Dendritic cell treated with granulocyte-macrophage colony-stimulating factor and Interleukin-4, amounts not matched to agents 40 ng/mL and 50 ng/mL, for 4 days (primary cell): ENCODE data around the gene EIF3I.

Experiments used
- H3K27ac Mint-ChIP-seq: one replicate; pipeline ENCODE4 v1.8.0; 2022; ENCODE audit warnings: mild to moderate bottlenecking, mixed read lengths
- H3K27me3 Mint-ChIP-seq: one replicate; pipeline ENCODE4 v1.8.0; 2022; ENCODE audit warnings: mild to moderate bottlenecking, mixed read lengths
- H3K36me3 Mint-ChIP-seq: one replicate; pipeline ENCODE4 v1.8.0; 2022; ENCODE audit warnings: low read depth, mixed read lengths
- H3K4me1 Mint-ChIP-seq: one replicate; pipeline ENCODE4 v1.8.0; 2022; ENCODE audit warnings: low read depth, mixed read lengths
- H3K4me3 Mint-ChIP-seq: one replicate; pipeline ENCODE4 v1.8.0; 2022; ENCODE audit warnings: mild to moderate bottlenecking, moderate library complexity, mixed read lengths
- H3K9me3 Mint-ChIP-seq: one replicate; pipeline ENCODE4 v1.8.0; 2022; ENCODE audit warnings: mixed read lengths
- intact Hi-C: fragments of 100-400 bp; cut with micrococcal nuclease; formaldehyde crosslinking; loops from one replicate; pipeline ENCODE4 v1.15.0; 2022

The EIF3I gene

DNA sequence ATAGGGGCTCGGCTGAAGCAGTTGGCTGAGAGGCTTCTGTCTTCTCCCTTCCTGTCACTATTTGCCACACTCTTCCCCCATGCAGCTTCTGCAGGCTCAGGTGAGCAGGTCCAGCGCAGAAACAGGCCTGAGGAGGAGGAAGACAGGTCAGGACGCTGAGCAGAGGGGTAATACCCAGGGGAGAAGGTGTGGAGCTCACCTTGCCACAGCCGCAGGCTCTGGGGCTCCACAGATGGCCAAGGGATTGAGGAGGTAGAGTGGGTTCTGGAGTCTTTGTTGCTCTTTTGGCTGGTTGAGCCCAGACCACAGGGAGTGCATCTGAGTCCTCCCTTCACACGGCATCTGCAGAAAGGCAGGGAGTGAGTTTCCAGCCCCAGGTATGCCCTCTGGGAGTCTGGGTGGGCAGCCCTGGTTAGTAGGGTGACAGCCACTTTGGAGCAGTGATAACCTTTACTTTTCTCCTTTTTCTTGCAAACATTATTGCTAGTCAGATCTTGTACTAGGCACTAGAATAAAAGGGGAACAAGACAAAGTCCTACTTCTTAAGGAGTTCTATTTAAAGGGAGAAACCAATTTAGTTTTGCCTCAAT is 9.7 kb downstream of the EIF3I start:
- H3K36me3 Mint-ChIP-seq = peaks cover 56% of the 10 kb centered on the region
- H3K27ac Mint-ChIP-seq = no peak overlapping the region
- no peaks in the 10 kb centered on the region for H3K9me3 Mint-ChIP-seq
- H3K4me1 Mint-ChIP-seq = no peaks in the 10 kb centered on the region
- no peaks in the 10 kb centered on the region for H3K27me3 Mint-ChIP-seq
- intact Hi-C loops = no loop called here
- no peak overlapping the region for H3K4me3 Mint-ChIP-seq

DNA sequence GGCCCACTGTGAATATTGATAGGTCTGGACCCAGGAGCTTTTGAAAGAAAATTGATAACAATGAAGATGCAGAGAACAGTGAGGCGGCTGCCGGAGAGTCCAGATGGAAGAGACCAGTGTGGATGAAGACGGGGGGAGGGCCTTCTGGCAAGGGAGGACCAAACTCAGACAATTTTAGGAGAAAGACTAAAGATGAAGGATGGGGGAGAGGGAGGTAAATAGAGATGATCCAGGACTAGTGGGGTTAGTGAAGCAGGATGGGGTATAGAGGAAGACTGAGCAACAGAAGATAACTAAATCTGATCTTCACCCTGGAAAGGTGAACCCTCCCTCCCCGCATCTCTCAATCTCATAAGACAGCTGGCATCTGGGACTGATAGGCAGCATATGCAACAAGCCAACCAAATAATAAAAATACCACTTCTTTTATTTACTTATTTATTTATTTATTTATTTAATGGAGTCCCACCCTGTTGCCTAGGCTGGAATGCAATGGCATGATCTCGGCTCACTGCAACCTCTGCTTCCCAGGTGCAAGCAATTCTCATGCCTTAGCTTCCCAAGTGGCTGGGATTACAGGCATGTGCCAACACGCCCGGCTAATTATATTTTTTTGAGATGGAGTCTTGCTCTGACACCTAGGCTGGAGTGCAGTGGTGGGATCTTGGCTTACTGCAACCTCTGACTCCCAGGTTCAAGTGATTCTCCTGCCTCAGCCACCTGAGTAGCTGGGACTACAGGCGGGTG is 10.5 kb downstream of the EIF3I start:
- Mint-ChIP-seq H3K4me3 (no peak overlapping the region), H3K4me1 (no peaks in the 10 kb centered on the region), H3K36me3 (peaks cover 48% of the 10 kb centered on the region), H3K27me3 (no peaks in the 10 kb centered on the region), H3K27ac (no peak overlapping the region), H3K9me3 (no peaks in the 10 kb centered on the region)
- intact Hi-C loops = no loop called here

GRCh38 chr1:32234792-32235191 is 12.6 kb downstream of the EIF3I start:
- Mint-ChIP-seq H3K9me3 (no peaks in the 10 kb centered on the region), H3K4me1 (no peaks in the 10 kb centered on the region), H3K4me3 (no peak overlapping the region), H3K27ac (no peak overlapping the region), H3K27me3 (peaks cover 9% of the 10 kb centered on the region), H3K36me3 (peaks cover 28% of the 10 kb centered on the region)
- intact Hi-C loops = no loop called here

DNA sequence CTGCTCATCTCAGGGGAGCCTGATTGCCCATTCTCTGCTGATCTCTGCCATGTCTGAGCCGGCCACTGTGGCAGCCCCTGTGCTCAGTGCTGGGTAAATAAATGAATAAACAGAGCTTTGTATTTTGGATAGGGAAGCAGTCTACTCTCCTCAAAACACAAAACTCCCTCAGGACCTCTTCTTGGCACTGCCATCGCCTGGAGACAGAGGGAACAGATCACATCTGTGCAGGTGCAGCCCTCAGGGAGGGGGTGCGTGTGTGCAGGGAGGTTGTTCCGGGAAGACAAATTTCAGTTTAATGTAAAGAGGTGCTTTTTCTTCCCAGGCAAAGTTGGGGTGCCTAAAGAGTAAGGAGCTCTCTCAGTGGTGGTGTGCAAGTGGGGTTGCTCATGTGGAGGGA is 17.1 kb downstream of the EIF3I start:
- H3K27ac Mint-ChIP-seq = peak overlapping the region; percentile 3

DNA sequence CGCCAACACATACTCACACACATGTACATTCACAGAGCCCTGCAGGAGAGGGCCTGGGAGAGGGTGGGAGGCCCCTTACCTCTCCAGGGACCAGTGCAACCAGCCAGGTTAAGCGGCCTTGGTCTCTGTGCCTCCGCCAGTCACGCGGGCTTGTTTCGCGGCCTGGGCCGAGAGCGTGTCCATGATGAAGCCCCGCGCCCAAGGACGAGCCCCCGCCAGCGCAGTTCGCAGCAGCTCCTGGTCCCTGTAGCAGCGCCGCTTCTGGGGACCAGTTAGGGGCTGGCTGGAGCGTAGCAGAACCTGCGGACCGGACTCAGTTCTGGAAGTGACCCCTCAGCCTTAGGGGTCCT is 17.6 kb downstream of the EIF3I start:
- peaks cover 33% of the 10 kb centered on the region for H3K27me3 Mint-ChIP-seq
- H3K36me3 Mint-ChIP-seq = no peaks in the 10 kb centered on the region
- peaks cover 28% of the 10 kb centered on the region for H3K4me1 Mint-ChIP-seq
- H3K4me3 Mint-ChIP-seq = peak overlapping the region; percentile 74
- H3K9me3 Mint-ChIP-seq = no peaks in the 10 kb centered on the region
- no peak overlapping the region for H3K27ac Mint-ChIP-seq
- intact Hi-C loops = loop anchor here (2.0 kb wide), 1 partner anchor 17 kb away; the partner anchor contains the start of genes EIF3I and TMEM234

More for the DNA sequence above, 17.1 kb downstream of the EIF3I start:
- H3K4me3 Mint-ChIP-seq = no peak overlapping the region
- no peaks in the 10 kb centered on the region for H3K9me3 Mint-ChIP-seq
- intact Hi-C loops = no loop called here
- no peaks in the 10 kb centered on the region for H3K36me3 Mint-ChIP-seq
- H3K27me3 Mint-ChIP-seq = peaks cover 33% of the 10 kb centered on the region
- H3K4me1 Mint-ChIP-seq = peaks cover 28% of the 10 kb centered on the region

DNA sequence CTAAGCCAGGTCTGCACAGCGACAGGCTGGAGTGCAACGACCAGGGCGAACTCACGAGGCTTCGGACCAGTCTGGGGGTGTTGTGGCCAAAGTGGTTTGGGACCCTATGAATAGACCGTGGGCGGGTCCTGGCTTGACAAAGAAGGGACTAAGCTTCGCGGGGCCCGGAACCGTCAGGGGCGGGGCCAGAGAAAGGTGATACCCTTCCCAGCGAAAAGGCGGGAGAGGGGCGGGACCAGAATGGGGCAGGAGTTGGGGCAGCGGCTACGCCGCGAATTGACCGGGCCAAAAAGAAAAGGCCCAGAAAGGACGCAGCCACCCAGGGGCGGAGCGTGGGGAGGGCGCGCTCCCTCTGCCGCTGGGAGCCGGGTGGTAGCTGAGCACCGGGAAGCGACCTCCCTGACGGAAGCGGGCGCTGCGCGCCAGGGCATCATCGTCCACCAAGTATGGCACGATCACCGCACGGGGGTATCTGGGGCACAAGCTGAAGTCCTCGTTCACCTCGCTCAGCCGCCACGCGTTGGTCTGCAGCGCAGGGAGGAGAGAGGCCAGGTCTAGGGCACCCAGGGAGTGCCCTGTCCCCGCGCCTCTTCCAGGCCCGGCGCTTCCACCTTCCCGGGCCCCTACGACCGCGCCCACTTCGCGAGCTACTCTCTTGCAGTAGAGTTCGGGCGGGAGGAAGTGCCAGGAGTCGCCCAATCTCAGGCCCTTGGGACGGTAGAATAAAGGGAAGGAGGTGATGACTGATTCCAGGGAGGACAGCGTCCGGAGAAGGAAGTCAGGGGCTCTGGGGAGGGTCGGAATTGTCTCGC is 18.1 kb downstream of the EIF3I start:
- Mint-ChIP-seq H3K27ac (peak overlapping the region; percentile 71), H3K4me3 (peak overlapping the region; percentile 74), H3K4me1 (peaks cover 28% of the 10 kb centered on the region), H3K36me3 (no peaks in the 10 kb centered on the region), H3K27me3 (peaks cover 33% of the 10 kb centered on the region), H3K9me3 (no peaks in the 10 kb centered on the region)
- intact Hi-C loops = loop anchor here (2.0 kb wide), 1 partner anchor 18 kb away; the partner anchor contains the start of genes EIF3I and TMEM234

DNA sequence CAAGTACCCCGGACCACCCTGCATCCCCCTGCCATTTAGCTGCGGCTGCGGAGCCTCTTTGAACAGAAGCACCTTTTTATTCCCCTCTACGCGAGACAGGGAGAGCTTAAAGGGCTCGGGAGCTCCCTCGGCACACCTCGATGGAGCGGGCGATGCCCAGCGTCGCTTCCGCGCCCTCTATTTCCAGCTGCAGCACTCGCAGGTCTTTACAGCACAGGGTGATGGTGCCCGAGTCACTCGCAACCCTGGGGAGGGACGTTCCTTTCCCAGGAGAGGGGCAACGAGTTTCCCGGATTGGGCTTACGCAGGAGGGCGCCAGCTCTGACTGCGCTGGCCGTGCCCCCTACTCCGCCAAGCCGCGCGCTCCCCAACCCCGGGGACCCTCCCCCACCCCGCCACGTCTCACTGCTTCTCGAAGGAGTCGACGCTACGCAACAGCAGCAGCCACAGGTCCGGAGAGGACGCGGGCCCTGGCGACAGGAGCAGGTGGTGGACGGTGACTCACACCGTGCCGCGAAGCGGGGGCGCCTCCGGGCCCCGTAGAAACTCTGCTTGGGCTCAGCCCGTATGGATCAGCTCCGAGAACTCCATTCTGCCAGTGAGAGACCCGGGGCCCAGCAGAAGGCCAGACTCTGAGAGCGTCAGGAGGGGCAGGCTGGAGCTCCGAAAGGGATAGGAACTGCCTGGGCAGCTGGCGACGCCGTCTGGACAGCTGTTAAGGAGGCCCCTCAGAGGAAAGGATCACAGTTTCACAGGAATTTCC is 19.0 kb downstream of the EIF3I start:
- Mint-ChIP-seq H3K4me3 (peak overlapping the region; percentile 74), H3K27me3 (peaks cover 33% of the 10 kb centered on the region), H3K4me1 (peaks cover 28% of the 10 kb centered on the region), H3K9me3 (no peaks in the 10 kb centered on the region), H3K27ac (peak overlapping the region; percentile 71), H3K36me3 (no peaks in the 10 kb centered on the region)
- intact Hi-C loops = loop anchor here (2.0 kb wide), 1 partner anchor 18 kb away; the partner anchor contains the start of genes EIF3I and TMEM234

GRCh38 chr1:32242341-32242851 is 20.2 kb downstream of the EIF3I start:
- intact Hi-C loops = no loop called here
- no peaks in the 10 kb centered on the region for H3K9me3 Mint-ChIP-seq
- no peak overlapping the region for H3K4me3 Mint-ChIP-seq
- no peak overlapping the region for H3K27ac Mint-ChIP-seq
- peaks cover 39% of the 10 kb centered on the region for H3K27me3 Mint-ChIP-seq
- H3K4me1 Mint-ChIP-seq = peaks cover 34% of the 10 kb centered on the region
- H3K36me3 Mint-ChIP-seq = no peaks in the 10 kb centered on the region

DNA sequence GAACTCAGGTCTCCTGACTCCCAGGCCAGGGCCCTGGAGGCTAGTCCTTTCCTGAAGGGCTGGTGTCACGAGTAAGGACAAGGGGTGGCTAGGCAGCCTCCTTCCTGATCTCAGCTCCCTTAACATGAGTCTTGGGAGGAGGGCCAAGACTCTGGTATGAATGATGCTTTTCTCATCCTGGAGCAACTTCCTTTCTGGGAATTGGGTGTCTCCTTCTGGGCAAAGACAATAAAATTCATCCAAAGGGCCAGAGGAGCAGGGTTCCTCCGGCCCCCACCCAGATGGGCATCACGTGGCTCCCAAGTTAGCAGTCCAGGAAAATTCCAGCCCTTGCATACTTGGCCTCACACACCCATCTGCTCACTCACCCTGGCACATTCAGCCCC is 24.7 kb downstream of the EIF3I start, which contains the start of gene FAM167B:
FAM167B (plus strand) TSS at position 335 of the 386 bp plus-strand sequence. CDS start 200 bp downstream, outside the sequence.
- no peak within 1 kb of the TSS for H3K4me3 Mint-ChIP-seq
- peaks cover 44% of the 10 kb centered on the region for H3K27me3 Mint-ChIP-seq
- H3K36me3 Mint-ChIP-seq = no peaks in the 10 kb centered on the region
- peaks cover 38% of the 10 kb centered on the region for H3K4me1 Mint-ChIP-seq
- no peaks in the 10 kb centered on the region for H3K9me3 Mint-ChIP-seq
- H3K27ac Mint-ChIP-seq = no peak within 1 kb of the TSS
- intact Hi-C loops = no loop called here

DNA sequence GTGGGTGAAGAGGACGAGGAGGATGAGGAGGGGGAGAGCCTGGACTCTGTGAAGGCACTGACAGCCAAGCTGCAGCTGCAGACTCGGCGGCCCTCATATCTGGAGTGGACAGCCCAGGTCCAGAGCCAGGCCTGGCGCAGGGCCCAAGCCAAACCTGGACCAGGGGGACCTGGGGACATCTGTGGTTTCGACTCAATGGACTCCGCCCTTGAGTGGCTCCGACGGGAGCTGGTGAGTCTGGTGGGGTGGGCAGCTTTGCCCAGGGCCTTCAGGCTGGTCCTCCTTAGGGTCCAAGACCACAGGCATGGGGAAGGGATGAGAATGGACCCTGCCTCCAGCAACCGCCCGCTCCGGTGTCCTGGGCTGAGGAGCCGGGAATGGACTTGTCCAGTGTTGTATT is 25.2 kb downstream of the EIF3I start:
- H3K4me1 Mint-ChIP-seq = peaks cover 38% of the 10 kb centered on the region
- no peaks in the 10 kb centered on the region for H3K36me3 Mint-ChIP-seq
- peaks cover 44% of the 10 kb centered on the region for H3K27me3 Mint-ChIP-seq
- intact Hi-C loops = no loop called here
- no peak overlapping the region for H3K27ac Mint-ChIP-seq
- no peaks in the 10 kb centered on the region for H3K9me3 Mint-ChIP-seq
- H3K4me3 Mint-ChIP-seq = no peak overlapping the region

- H3K4me3 Mint-ChIP-seq = peak overlapping the region; percentile 15
- peaks cover 38% of the 10 kb centered on the region for H3K4me1 Mint-ChIP-seq
- H3K27me3 Mint-ChIP-seq = peaks cover 44% of the 10 kb centered on the region
- H3K9me3 Mint-ChIP-seq = no peaks in the 10 kb centered on the region
- no peak overlapping the region for H3K27ac Mint-ChIP-seq
- intact Hi-C loops = no loop called here
- H3K36me3 Mint-ChIP-seq = no peaks in the 10 kb centered on the region
Measured at GRCh38 chr1:32247983-32248889, 26.0 kb downstream of the EIF3I start.

GRCh38 chr1:32249831-32250525 is 27.8 kb downstream of the EIF3I start:
- no peak overlapping the region for H3K4me3 Mint-ChIP-seq
- peaks cover 38% of the 10 kb centered on the region for H3K4me1 Mint-ChIP-seq

More at GRCh38 chr1:32249831-32250525, 27.8 kb downstream of the EIF3I start:
- Mint-ChIP-seq H3K9me3 (no peaks in the 10 kb centered on the region), H3K27me3 (peaks cover 44% of the 10 kb centered on the region), H3K36me3 (no peaks in the 10 kb centered on the region), H3K27ac (no peak overlapping the region)
- intact Hi-C loops = no loop called here
